ENCODE measurements around the gene TARS1.

The TARS1 gene

DNA sequence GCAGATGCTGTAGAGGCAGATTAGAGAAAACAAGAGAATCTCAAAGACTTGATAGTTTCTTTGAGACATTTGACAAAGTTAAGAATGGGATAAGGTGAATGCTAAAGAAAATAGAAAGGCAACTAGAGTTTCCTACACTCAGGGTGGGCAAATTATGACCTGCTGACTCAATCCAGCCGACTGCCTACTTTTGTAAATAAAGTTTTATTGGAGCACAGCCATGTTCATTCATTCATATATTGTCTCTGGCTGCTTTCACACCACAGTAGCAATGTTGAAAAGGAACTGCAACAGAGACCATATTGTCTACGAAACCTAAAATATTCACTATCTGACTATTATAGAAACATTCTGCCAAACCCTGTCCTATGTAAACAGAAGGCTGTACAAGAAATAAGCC is 37.6 kb upstream of the TARS1 start:
- TF ChIP-seq EP300 (IDR thresholded peaks at IDR 0.05; ENCODE audit: borderline replicate concordance) (no peak), TAF1 (IDR thresholded peaks at IDR 0.05; ENCODE audit: low read depth) (no peak), FOXM1 (IDR thresholded peaks at IDR 0.05; ENCODE audit: borderline replicate concordance, low read depth) (no peak), EGR1 (IDR thresholded peaks at IDR 0.05) (no peak), TEAD4 (IDR thresholded peaks at IDR 0.05) (no peak), RAD21 (IDR thresholded peaks at IDR 0.05; ENCODE audit: low read depth) (no peak), NFIC (IDR thresholded peaks at IDR 0.05) (no peak), CREB1 (IDR thresholded peaks at IDR 0.05; ENCODE audit: low read depth) (no peak), MAX (IDR thresholded peaks at IDR 0.05) (no peak)
- TF ChIP-seq, protein P1, sequence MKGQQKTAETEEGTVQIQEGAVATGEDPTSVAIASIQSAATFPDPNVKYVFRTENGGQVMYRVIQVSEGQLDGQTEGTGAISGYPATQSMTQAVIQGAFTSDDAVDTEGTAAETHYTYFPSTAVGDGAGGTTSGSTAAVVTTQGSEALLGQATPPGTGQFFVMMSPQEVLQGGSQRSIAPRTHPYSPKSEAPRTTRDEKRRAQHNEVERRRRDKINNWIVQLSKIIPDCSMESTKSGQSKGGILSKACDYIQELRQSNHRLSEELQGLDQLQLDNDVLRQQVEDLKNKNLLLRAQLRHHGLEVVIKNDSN (IDR thresholded peaks at IDR 0.05): no peak

GRCh38 chr5:33408816-33409215 is 31.9 kb upstream of the TARS1 start:
- TF ChIP-seq YY1 (IDR thresholded peaks at IDR 0.05; ENCODE audit: low read depth): no peak
- no peak for TF ChIP-seq CREB1 (IDR thresholded peaks at IDR 0.05; ENCODE audit: low read depth)
- TF ChIP-seq, protein P1 (IDR thresholded peaks at IDR 0.05): no peak
- no peak for TF ChIP-seq EP300 (IDR thresholded peaks at IDR 0.05; ENCODE audit: borderline replicate concordance)
- TF ChIP-seq NFIC (IDR thresholded peaks at IDR 0.05): no peak
- TF ChIP-seq RAD21 (IDR thresholded peaks at IDR 0.05; ENCODE audit: low read depth): no peak
- no peak for TF ChIP-seq TEAD4 (IDR thresholded peaks at IDR 0.05)
- no peak for TF ChIP-seq TAF1 (IDR thresholded peaks at IDR 0.05; ENCODE audit: low read depth)
- TF ChIP-seq, protein P2, sequence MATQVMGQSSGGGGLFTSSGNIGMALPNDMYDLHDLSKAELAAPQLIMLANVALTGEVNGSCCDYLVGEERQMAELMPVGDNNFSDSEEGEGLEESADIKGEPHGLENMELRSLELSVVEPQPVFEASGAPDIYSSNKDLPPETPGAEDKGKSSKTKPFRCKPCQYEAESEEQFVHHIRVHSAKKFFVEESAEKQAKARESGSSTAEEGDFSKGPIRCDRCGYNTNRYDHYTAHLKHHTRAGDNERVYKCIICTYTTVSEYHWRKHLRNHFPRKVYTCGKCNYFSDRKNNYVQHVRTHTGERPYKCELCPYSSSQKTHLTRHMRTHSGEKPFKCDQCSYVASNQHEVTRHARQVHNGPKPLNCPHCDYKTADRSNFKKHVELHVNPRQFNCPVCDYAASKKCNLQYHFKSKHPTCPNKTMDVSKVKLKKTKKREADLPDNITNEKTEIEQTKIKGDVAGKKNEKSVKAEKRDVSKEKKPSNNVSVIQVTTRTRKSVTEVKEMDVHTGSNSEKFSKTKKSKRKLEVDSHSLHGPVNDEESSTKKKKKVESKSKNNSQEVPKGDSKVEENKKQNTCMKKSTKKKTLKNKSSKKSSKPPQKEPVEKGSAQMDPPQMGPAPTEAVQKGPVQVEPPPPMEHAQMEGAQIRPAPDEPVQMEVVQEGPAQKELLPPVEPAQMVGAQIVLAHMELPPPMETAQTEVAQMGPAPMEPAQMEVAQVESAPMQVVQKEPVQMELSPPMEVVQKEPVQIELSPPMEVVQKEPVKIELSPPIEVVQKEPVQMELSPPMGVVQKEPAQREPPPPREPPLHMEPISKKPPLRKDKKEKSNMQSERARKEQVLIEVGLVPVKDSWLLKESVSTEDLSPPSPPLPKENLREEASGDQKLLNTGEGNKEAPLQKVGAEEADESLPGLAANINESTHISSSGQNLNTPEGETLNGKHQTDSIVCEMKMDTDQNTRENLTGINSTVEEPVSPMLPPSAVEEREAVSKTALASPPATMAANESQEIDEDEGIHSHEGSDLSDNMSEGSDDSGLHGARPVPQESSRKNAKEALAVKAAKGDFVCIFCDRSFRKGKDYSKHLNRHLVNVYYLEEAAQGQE (IDR thresholded peaks at IDR 0.05; ENCODE audit: low read depth): no peak
- no peak for TF ChIP-seq EGR1 (IDR thresholded peaks at IDR 0.05)
- TF ChIP-seq CEBPB (IDR thresholded peaks at IDR 0.05): no peak
- TF ChIP-seq ZBTB7A (IDR thresholded peaks at IDR 0.05; ENCODE audit: low read depth): no peak

GRCh38 chr5:33409435-33410170 is 31.2 kb upstream of the TARS1 start:
- TF ChIP-seq TAF1 (IDR thresholded peaks at IDR 0.05; ENCODE audit: low read depth): no peak
- TF ChIP-seq, protein P1 (IDR thresholded peaks at IDR 0.05): no peak
- TF ChIP-seq CREB1 (IDR thresholded peaks at IDR 0.05; ENCODE audit: low read depth): no peak
- TF ChIP-seq NFIC (IDR thresholded peaks at IDR 0.05): no peak
- no peak for TF ChIP-seq RAD21 (IDR thresholded peaks at IDR 0.05; ENCODE audit: low read depth)
- TF ChIP-seq YY1 (IDR thresholded peaks at IDR 0.05; ENCODE audit: low read depth): no peak
- no peak for TF ChIP-seq EGR1 (IDR thresholded peaks at IDR 0.05)
- TF ChIP-seq, protein P2 (IDR thresholded peaks at IDR 0.05; ENCODE audit: low read depth): no peak
- TF ChIP-seq TCF12 (IDR thresholded peaks at IDR 0.05; ENCODE audit: low read depth): no peak
- no peak for TF ChIP-seq CEBPB (IDR thresholded peaks at IDR 0.05)
- TF ChIP-seq FOXM1 (IDR thresholded peaks at IDR 0.05; ENCODE audit: borderline replicate concordance, low read depth): no peak
- no peak for TF ChIP-seq EP300 (IDR thresholded peaks at IDR 0.05; ENCODE audit: borderline replicate concordance)
- no peak for TF ChIP-seq ZBTB7A (IDR thresholded peaks at IDR 0.05; ENCODE audit: low read depth)

- TF ChIP-seq FOXM1 (IDR thresholded peaks at IDR 0.05; ENCODE audit: borderline replicate concordance, low read depth): no peak
- no peak for TF ChIP-seq RAD21 (IDR thresholded peaks at IDR 0.05; ENCODE audit: low read depth)
- TF ChIP-seq TAF1 (IDR thresholded peaks at IDR 0.05; ENCODE audit: low read depth): no peak
- TF ChIP-seq, protein P2 (IDR thresholded peaks at IDR 0.05; ENCODE audit: low read depth): no peak
- TF ChIP-seq MAX (IDR thresholded peaks at IDR 0.05): no peak
- no peak for TF ChIP-seq CREB1 (IDR thresholded peaks at IDR 0.05; ENCODE audit: low read depth)
- TF ChIP-seq EGR1 (IDR thresholded peaks at IDR 0.05): no peak
- TF ChIP-seq, protein P1 (IDR thresholded peaks at IDR 0.05): no peak
- no peak for TF ChIP-seq TCF12 (IDR thresholded peaks at IDR 0.05; ENCODE audit: low read depth)
- TF ChIP-seq TEAD4 (IDR thresholded peaks at IDR 0.05): no peak
These were observed 30.5 kb upstream of the TARS1 start for GRCh38 chr5:33410221-33410620.
